Mesodermal cell (in vitro differentiated cells): ENCODE data around the gene GRM6. TPM values are rescaled to one million over a fixed set of nuclear protein-coding genes. Genes with fewer than 3 reads are reported as not detected.

Experiments
- H3K27ac ChIP-seq: 2 replicates; pipeline ENCODE4 v1.7.0; 2013; ENCODE audit warnings: mild to moderate bottlenecking, low read depth, low read length, moderate library complexity; ENCODE audit not compliant: severe bottlenecking
- H3K36me3 ChIP-seq: 2 replicates; pipeline ENCODE4 v1.7.1; 2013; ENCODE audit warnings: mild to moderate bottlenecking, low read length, moderate library complexity; ENCODE audit not compliant: control insufficient read depth, insufficient read depth
- H3K4me1 ChIP-seq: one replicate; pipeline ENCODE4 v1.7.1; 2013; ENCODE audit warnings: mild to moderate bottlenecking, low read length; ENCODE audit not compliant: insufficient read depth, control insufficient read depth, poor library complexity, severe bottlenecking
- H3K4me3 ChIP-seq: 2 replicates; pipeline ENCODE4 v1.7.0; 2013; ENCODE audit warnings: low read length, control low read depth, mild to moderate bottlenecking; ENCODE audit not compliant: insufficient read depth, poor library complexity, severe bottlenecking; ENCODE audit errors: extremely low read depth
- H3K9me3 ChIP-seq: 2 replicates; pipeline ENCODE4 v1.7.1; 2013; ENCODE audit warnings: mild to moderate bottlenecking, low read length, moderate library complexity; ENCODE audit not compliant: control insufficient read depth
- WGBS, 2 experiments: methylation state at CpG; one replicate each; pipeline ENCODE4 v1.1.5; 2013; ENCODE audit warnings: missing lambda C conversion rate in 2 of 2; ENCODE audit not compliant: insufficient coverage in 2 of 2; 5-methylcytosine and 5-hydroxymethylcytosine counted together
- polyA plus RNA-seq, 2 experiments: library from polyadenylated mRNA; stranded (reverse); fragments of 50-300 nt; gene quantifications; one replicate each; pipeline ENCODE4 v1.2.3, GENCODE V29; 2013

Gene GRM6
- polyA plus RNA-seq (2013, experiment 1 of 2): not detected
- not detected for polyA plus RNA-seq (2013, experiment 2 of 2)

DNA sequence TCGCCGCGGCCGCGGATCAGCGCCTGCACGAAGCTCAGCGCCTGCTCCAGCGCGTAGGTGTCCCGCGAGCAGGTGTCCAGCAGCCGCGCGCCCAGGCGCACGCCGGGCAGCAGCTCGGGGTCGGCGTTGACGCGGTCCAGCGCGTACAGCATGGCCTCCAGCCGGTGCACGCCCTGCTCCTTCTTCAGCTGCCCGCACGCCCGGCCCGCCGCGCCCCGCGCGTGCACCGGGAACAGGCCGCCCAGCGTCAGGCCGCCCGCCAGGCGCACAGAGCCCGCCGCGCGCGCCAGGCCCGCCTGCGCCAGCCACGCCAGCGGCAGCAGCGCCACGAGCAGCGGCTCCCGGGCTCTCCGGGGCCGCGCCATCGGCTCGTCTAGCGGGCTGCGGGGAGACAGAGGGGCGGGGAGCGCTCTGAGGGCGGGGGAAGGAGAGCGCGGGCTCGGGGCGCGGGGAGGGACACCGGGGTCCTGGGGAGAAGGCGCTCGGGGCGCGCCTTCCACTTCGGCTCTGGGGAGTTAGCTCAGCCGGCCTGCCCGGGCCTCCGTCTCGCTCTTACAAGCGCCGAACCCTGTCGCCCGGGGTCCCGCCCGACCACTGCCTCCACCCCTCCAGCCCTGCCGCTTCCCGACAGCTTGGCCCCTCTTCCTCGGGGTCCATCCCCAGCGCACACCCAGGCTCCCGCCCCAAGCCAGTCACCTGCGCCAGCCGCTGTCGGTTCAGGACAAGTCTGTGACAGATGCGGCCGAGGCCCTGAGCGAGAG lies at the start of gene GRM6:
Gene GRM6 (minus strand): TSS at position 741 of the 761 bp plus-strand sequence. CDS start 376 bp downstream, at position 365.
- H3K27ac ChIP-seq: no peak within 1 kb of the TSS

DNA sequence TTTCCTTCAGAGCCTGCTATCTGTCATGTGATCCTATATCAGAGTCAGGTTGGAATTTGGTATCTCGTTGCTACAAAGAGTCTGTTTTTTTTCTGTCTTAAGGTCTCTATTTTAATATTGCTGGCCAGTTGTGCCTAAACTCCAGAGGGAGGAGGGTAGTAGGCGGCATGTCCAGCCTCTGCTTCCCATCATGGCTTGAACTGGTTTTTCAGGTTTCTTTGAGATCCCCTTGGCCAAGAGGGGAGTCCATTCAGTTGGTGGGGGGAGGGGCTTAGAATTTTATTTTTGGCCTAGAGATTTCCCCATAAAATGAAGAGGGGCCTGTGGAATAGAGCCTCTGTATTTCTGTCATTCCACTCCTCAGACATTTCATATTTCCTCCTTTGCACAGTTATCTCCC lies 49.6 kb upstream of the GRM6 start:
- peaks cover 33% of the 10 kb centered on the region for H3K9me3 ChIP-seq
- 57 to 86% methylated on average over 1 of the region's 2 CpGs for WGBS, 2 experiments
- no peaks in the 10 kb centered on the region for H3K4me1 ChIP-seq
- no peak overlapping the region for H3K27ac ChIP-seq
- H3K36me3 ChIP-seq: no peaks in the 10 kb centered on the region
- no peak overlapping the region for H3K4me3 ChIP-seq

More for the DNA sequence above, at the start of gene GRM6:
- H3K9me3 ChIP-seq: peaks cover 15% of the 10 kb centered on the region
- no peaks in the 10 kb centered on the region for H3K36me3 ChIP-seq
- H3K4me1 ChIP-seq: no peaks in the 10 kb centered on the region
- 5 to 16% methylated on average over 61 to 75 of the region's 97 CpGs for WGBS, 2 experiments
- H3K4me3 ChIP-seq: peak within 1 kb of the TSS; percentile 21

DNA sequence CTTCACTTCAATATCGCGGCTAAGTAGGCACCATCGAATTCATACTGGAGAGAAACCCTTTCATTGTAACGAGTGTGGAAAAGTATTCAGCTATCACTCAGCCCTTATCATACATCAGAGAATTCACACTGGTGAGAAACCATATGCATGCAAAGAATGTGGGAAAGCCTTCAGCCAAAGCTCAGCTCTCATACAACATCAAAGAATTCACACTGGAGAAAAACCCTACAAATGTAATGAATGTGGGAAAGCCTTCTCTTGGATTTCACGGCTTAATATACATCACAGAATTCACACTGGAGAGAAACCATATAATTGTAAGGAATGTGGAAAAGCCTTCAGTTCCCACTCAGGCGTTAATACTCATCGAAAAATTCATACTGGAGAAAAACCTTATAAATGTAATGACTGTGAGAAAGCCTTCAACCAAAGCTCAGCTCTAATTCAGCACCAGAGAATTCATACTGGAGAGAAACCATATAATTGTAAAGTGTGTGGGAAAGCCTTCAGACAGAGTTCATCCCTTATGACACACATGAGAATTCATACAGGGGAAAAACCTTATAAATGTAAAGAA lies 38.0 kb upstream of the GRM6 start:
- no peaks in the 10 kb centered on the region for H3K4me1 ChIP-seq
- 85% methylated on average over 3 of the region's 7 CpGs; no CpG with 5 or more reads in 1 of the 2 experiments for WGBS, 2 experiments
- H3K27ac ChIP-seq: no peak overlapping the region
- no peak overlapping the region for H3K4me3 ChIP-seq
- H3K9me3 ChIP-seq: peaks cover 68% of the 10 kb centered on the region
- peaks cover 28% of the 10 kb centered on the region for H3K36me3 ChIP-seq

DNA sequence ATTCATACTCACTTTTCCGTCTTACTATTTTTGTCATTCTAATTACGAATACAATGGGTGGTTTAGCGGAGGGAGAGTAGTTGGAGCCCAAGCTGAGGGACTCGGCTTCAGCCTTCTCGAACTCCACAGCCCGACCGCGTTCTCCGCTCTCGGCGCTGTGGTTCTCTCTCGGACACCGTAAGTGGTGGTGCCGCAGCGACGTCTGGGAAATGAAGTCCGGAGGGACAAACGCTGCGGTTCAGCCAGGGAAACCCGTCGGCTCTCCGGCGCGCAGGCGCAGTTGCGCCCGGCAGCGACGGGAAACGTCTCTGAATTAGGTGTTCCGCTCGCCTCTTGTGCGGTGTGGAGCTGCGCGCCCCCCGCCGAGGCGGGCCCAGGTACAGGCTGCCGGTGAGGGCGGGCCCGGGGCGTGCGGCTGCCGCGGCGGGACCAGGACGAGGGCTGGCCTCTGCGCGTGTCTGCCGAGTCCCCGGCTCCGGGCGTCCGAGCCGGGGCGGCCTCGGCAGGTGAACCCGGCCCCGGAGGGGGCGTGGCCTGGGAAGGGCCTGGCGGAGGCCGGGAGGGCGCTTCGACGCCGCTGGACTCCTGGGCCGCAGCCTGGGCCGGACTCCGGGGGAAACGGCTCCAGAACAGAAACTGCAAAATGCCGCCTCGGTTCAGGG lies 28.5 kb upstream of the GRM6 start, which contains the start of gene ZNF879:
Gene ZNF879 (plus strand): TSS at position 277 of the 662 bp plus-strand sequence. CDS start 1,201 bp downstream, outside the sequence.
- 7 to 10% methylated on average over 57 to 61 of the region's 72 CpGs for WGBS, 2 experiments
- Histone ChIP-seq H3K27ac (no peak within 1 kb of the TSS), H3K36me3 (peaks cover 12% of the 10 kb centered on the region), H3K9me3 (peaks cover 33% of the 10 kb centered on the region), H3K4me3 (peak within 1 kb of the TSS; percentile 64), H3K4me1 (no peaks in the 10 kb centered on the region)

DNA sequence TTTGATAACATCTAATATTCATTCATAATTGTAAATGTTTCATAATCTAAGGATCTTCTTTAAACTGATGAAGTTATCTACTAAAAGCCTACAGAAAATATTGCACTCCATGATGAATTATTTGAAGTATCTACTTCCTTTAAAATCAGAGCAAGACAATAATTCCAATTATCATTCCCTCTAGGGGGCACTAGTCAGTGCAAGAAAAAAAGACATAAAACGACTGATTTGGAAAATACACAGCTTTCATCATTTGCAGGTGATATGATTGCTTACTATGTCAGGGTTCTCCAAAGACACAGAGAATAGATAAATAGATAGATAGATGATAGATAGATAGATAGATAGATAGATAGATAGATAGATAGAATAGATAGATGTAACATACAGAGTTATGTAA lies 13.5 kb upstream of the GRM6 start:
- H3K27ac ChIP-seq: no peak overlapping the region
- H3K36me3 ChIP-seq: no peaks in the 10 kb centered on the region
- WGBS, 2 experiments: 0% methylated on average over 1 of the region's 1 CpG; no CpG with 5 or more reads in 1 of the 2 experiments
- no peaks in the 10 kb centered on the region for H3K4me1 ChIP-seq
- peaks cover 36% of the 10 kb centered on the region for H3K9me3 ChIP-seq
- H3K4me3 ChIP-seq: no peak overlapping the region

DNA sequence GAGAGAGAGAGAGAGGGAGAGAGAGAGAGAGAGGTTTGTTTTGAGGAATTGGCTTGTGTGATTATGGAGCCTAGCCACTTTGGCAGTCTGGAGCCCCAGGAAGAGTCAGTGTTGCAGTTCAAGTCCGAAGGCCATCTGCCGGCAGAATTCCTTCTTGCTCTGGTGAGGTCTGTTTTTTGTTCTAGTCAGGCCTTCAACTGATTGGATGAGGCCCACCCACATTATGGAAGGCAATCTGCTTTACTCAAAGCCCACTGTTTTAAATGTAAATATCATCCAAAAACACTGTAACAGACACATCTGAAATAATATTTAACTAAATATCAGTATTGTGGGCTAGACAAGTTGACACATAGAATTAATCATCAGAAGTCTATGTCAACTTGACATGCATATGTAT lies 11.4 kb upstream of the GRM6 start:
- Histone ChIP-seq H3K36me3 (no peaks in the 10 kb centered on the region), H3K4me1 (no peaks in the 10 kb centered on the region), H3K9me3 (peaks cover 26% of the 10 kb centered on the region), H3K27ac (no peak overlapping the region), H3K4me3 (no peak overlapping the region)
- 84% methylated on average over 2 of the region's 2 CpGs; no CpG with 5 or more reads in 1 of the 2 experiments for whole genome bisulfite sequencing, 2 experiments

DNA sequence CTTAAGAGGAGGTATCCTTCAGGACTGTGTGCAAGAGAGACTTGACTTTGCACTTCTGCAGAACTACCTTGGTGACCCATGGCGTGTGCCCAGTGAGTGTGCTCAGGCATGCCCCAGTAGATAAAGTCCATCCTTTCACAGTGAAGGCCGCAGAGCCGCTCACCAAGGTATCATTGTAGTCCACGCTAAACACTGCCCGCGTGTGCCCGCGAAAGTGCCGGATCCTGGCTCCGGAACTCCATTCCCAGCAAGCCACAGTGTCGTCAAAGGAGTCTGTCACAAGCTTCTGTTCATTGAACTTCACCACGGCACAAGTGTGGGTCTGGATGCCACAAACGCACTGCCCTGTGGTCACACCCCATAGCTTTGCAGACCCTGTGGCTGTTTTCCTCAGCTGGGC lies 3.3 kb upstream of the GRM6 start:
- Histone ChIP-seq H3K4me3 (no peak overlapping the region), H3K36me3 (no peaks in the 10 kb centered on the region), H3K9me3 (peaks cover 14% of the 10 kb centered on the region), H3K27ac (no peak overlapping the region), H3K4me1 (no peaks in the 10 kb centered on the region)
- 89 to 92% methylated on average over 13 of the region's 13 CpGs for WGBS, 2 experiments

DNA sequence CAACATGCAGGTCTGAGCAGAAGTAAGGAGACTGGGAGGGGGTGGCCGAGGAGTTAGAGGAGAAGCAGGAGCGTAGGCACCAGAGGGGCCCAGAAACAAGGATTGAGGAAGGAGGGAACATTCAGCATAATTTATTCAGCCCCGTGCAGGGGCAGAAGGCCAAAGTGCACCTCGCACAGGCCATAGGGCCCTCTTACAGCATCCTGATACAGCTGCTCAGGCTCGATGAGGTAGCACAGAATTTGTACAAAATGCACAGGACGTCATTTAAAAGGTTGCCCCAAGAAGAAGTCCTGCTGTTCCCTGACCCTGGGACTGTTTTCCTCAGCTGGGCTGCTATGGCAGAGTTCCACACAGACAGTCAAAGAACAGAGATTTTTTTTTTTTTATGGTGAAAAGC lies 2.1 kb upstream of the GRM6 start:
- H3K9me3 ChIP-seq: peaks cover 15% of the 10 kb centered on the region
- WGBS, 2 experiments: 79 to 80% methylated on average over 6 of the region's 6 CpGs
- H3K36me3 ChIP-seq: no peaks in the 10 kb centered on the region
- no peaks in the 10 kb centered on the region for H3K4me1 ChIP-seq
- H3K27ac ChIP-seq: no peak overlapping the region
- H3K4me3 ChIP-seq: no peak overlapping the region

DNA sequence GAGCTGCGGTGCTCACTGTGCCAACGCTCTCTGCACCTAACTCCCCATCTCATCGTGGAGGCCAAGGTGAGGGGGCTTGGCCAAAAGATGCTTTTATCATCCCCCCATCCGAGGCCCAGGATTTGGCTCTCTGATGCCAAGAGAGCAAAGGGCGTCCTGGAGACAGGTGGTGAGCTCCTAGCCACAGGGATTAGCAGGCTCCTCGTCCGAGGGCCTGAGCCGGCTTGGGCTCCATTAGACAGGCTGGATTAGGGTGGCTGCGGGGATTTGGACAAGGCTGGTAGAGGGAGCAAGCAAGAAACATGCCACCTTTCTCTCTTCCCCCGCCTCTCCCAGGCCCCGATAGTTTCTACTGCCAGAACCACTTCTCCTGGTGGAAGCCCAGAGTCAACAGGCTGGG lies 1.0 kb upstream of the GRM6 start:
- no peaks in the 10 kb centered on the region for H3K36me3 ChIP-seq
- no peak overlapping the region for H3K27ac ChIP-seq
- H3K4me1 ChIP-seq: no peaks in the 10 kb centered on the region
- H3K4me3 ChIP-seq: no peak overlapping the region
- 76 to 77% methylated on average over 5 to 8 of the region's 11 CpGs for WGBS, 2 experiments
- H3K9me3 ChIP-seq: peaks cover 21% of the 10 kb centered on the region

DNA sequence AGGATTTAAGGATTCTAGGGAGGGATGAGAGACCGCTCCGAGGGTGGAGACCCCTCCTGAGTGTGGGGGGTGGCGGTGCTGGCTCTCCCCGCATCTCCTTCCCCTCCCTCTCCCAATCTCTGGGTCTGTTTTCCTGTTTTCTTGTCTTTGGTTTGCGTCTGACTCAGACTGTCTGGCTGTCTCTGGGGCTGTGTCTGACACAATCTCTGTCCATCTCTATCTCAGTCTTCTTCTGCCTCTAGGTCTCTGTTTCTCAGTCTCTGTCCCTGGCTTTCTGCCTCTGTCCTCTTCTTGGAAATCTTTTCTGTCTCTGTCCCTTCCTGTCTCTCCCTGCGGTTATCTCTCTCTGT lies 196 bp upstream of the GRM6 start:
- H3K36me3 ChIP-seq: no peaks in the 10 kb centered on the region
- no peak overlapping the region for H3K27ac ChIP-seq
- 40 to 46% methylated on average over 3 to 4 of the region's 6 CpGs for WGBS, 2 experiments
- H3K4me3 ChIP-seq: peak overlapping the region; percentile 21
- H3K9me3 ChIP-seq: peaks cover 15% of the 10 kb centered on the region
- H3K4me1 ChIP-seq: no peaks in the 10 kb centered on the region
